CD4-positive, alpha-beta T cell treated with Interleukin-15 for 1 hour (primary cell): ENCODE results near the gene PNLIPRP2.

Experiments
- DNase-seq: peaks from one replicate; pipeline ENCODE4 v3.0.0-alpha.2; 2020

The PNLIPRP2 gene

DNA sequence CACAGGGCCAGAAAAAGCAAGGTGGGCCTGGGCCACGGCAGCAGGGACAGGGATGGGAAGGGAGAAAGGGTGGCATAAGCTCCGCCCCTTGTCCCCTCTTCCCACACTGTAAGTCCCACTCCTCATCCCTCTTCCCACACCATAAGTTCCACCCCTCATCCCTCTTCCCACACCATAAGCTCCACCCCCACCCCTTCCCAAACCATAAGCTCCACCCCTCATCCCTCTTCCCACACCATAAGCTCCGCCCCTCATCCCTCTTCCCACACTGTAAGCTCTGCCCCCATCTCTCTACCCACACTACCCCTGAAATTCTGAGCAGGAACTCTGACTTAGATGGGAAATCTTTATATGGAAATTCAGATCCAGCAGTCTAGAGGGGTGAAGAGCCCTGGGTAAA, 65.9 kb downstream of the PNLIPRP2 start:
- no peak for DNase-seq

DNA sequence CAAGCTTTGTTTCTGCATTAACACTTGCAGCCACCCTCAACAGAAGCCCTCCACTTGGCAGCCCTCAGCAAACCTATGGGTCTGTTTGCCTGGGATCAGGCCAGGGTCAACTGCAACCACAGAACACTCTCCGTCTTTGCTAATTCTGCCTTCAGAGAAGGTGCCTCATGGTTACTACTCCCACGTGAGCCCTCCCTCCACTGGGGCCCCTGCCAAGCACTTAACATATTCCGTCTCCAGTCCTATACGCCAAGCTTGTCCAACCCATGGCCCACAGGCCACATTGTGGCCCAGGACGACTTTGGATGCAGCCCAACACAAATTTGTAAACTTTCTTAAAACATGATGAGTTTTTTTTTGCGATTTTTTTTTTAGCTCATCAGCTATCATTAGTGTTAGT, 66.9 kb downstream of the PNLIPRP2 start:
- DNase-seq = no peak

DNA sequence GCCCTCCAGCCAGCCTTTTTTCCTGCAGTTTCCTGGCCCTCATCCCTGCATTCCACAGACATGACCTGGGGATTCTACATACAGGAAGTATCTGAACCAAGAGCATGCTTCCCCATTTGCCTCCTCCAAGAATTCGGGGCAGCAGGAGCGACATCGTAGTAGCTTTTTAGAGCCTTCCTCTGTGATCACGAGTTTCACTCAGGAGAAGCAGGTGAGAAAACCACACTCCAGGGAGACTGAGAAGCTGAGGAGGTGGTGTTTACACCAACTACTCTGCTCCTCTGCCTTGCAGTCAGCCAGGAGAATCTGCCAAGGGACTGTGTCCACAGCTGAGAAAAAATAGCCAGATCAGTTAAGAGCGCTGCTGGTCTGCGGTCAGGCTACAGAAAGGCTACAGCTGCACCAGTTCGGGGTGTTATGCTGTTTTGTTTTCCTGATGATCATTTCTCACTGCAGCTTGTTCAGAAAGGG, 67.5 kb downstream of the PNLIPRP2 start:
- DNase-seq = no peak

DNA sequence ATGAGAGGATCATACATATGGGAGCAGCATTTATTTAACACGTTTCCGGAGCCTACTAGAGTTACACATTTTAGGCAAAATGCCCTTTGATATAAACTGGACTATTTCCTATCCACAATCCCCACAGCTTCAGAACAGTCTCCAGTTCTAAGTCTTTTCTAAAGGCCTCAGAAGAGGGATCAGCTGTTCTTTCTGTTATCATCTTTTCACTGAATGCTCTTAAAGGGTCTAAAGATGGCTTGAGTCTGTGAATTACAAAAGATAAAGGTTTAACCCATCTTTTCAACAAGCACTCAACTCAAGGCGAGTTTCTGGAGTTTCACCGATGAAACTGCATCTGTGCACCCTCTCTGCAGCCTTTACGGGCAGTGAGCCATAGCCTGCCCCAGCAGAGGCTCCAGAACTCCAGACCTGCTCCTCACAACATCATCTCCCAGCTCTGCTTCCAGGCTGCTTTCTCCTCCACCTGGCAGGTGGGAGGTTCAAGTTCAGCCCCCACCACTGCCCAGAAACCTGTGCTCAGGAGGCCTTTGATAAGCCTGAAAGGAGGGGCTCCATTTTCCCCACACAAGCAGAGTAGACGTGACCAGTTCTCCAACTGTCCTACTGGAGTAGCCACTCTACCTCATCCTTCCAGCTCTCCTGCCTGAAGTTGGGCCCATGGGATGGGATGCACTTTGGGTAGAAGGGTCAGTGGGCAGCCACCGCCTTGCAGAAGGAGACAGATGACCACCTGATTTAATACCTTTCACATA, 68.2 kb downstream of the PNLIPRP2 start:
- DNase-seq = no peak

DNA sequence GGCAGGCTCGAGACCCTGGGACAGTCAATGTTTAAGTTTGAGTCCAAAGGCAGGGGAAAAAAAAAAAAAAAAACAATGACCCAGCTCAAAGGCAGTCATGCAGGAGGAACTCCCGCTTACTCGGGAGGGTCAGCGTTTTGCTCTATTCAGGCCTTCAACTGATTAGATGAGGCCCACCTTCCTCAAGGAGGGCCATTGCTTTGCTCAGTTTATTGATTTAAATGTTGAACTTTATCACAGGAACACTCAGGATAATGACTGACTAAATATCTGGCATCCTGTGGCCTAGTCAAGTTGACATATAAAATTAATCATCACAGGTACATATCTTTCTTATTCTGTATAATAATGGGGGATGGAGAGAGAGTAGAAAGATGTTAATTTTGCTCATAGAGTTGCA, 69.0 kb downstream of the PNLIPRP2 start:
- DNase-seq = no peak

DNA sequence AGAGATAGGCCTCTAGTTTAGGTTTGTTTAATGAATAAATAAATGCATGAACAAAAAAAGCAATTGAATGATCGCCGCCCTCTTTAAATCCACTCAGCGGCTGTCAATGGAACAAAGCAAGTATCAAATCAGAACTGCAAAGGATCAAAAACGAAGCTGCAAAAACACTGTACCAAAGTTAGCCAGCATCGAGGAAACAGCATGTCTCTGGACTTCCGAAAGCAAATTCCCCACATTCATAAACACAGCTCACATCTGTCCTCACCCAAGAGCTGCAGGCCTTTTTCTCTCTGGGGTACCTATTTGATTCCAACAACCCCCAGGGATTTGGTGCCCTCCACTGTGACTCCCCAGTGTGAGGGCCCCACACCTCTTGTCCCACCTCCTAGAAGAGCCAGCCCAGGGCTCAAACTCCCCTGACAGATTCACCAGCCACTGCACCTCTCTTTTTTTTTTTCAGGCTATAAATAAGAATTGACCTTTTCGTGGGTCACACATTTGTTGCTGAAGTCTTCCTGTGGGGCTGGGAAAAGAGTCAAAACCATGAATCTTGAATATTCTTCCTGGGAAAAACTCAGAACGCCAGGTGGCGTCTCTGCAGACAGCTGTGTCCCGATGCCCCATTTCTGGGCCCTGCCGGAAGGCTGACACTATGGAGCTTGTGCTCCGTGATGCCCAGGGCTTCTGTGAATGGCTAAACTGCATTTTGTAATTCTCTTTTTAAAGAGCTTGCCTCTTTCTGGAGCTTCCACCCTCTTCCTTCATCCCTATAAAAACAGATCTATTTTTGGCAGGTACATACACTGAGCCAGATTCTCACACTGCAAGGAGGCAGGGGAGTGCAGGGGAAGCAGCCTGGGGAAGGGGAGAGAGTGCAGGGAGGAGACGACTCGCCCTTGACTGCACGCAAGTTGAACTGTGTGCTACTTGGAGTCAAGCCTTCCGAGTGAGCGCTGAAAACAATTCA, 69.9 kb downstream of the PNLIPRP2 start:
- no peak for DNase-seq

DNA sequence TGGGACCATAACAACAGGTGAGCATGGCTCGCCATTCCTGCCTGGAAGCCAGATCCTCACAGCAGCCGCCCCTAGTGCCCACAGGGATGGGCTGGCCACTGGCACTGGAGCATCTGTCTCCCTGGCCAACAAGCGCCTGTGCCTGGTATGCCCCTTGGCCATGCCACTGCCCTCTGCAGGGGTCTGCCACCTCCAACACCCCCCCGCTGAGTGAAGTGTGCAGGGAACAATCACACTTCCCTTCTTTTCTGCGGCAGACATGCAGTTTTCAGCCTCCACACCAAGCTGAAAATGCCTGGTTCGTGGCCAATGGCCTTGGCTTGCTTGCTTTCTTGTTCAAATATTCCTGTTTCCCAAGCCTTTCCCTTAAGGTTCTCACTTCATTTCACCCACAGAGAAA, 70.9 kb downstream of the PNLIPRP2 start:
- no peak for DNase-seq

DNA sequence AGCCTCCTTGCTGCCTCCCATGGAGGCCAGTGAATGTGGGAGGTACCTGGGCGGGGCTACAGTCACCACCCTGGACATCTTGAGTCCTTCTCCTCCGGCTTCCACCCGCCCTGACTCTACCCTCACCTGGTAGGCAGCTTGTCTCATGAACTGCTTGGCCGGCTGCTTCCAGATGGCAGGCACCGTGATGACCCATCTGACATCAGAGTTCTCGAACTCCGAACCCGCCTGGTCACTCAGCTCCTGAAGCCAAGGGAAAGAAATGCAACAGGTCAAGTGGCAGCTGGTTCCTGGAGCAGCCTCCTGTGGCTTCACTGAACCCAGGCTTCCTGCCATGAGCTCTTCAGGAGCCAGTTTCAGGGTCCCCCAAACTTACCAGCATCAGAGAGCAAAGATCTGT, 71.5 kb downstream of the PNLIPRP2 start:
- no peak for DNase-seq

DNA sequence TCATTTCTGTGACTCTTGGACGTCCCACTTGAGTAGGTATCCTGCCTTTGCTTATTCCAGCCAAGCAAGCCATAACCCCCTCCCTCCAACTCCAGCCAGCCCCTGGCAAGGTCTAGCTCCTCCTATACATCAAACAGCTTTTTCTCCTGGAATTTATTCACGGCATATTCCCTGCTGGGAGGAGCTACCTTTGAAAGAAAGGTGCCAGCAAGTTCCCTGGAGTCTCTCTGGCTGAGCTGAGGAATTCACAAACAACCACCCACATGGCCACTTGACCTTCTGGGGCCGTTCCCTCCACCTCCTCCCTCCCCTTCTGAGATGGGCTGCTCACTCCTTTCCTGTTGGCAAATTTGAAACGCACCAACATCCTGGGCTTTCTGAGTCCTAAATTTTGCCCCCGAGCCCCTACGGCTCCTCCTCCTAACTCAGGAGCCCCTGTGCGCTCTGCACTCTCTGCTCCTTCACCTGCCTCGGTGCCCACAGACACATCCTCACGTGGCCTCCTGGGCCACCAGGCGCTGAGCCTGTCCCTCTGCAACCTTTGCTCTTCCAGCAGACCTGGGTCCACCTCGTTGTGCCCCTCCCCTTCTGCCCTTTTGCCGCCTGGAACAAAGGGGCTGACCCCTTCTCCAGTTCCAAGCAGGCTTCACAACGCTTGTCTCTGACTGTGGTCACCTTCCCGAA, 73.6 kb downstream of the PNLIPRP2 start:
- no peak for DNase-seq
